ENCODE measurements around the gene OCRL. TPM values are rescaled to one million over a fixed set of nuclear protein-coding genes. Genes with fewer than 3 reads are reported as not detected.
"Not testable (repeated sequence)": the region's sequence is repeated elsewhere in the genome, so short reads cannot be mapped to it uniquely, and the experiment has no call there.

Gene OCRL
- total RNA-seq, 1 donor from 2014 or later: 18.2 TPM

- no peak for FAIRE-seq
- H3K27me3 ChIP-seq (ENCODE audit: control insufficient read depth, insufficient read depth, low read length): no peaks in the 10 kb centered on the region
- H3K4me3 ChIP-seq (ENCODE audit: low read depth, low read length): no peak overlapping the region
- TF ChIP-seq, protein P1, sequence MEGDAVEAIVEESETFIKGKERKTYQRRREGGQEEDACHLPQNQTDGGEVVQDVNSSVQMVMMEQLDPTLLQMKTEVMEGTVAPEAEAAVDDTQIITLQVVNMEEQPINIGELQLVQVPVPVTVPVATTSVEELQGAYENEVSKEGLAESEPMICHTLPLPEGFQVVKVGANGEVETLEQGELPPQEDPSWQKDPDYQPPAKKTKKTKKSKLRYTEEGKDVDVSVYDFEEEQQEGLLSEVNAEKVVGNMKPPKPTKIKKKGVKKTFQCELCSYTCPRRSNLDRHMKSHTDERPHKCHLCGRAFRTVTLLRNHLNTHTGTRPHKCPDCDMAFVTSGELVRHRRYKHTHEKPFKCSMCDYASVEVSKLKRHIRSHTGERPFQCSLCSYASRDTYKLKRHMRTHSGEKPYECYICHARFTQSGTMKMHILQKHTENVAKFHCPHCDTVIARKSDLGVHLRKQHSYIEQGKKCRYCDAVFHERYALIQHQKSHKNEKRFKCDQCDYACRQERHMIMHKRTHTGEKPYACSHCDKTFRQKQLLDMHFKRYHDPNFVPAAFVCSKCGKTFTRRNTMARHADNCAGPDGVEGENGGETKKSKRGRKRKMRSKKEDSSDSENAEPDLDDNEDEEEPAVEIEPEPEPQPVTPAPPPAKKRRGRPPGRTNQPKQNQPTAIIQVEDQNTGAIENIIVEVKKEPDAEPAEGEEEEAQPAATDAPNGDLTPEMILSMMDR (IDR thresholded peaks at IDR 0.05; ENCODE audit: insufficient read depth, low read length, severe bottlenecking): no peak
- DNase-seq (ENCODE audit: low read depth): no peak
- no peaks in the 10 kb centered on the region for H3K36me3 ChIP-seq (ENCODE audit: control insufficient read depth, insufficient read depth, low read length)
Measured at GRCh38 chrX:129544780-129545179, 4.7 kb downstream of the OCRL start.

DNA sequence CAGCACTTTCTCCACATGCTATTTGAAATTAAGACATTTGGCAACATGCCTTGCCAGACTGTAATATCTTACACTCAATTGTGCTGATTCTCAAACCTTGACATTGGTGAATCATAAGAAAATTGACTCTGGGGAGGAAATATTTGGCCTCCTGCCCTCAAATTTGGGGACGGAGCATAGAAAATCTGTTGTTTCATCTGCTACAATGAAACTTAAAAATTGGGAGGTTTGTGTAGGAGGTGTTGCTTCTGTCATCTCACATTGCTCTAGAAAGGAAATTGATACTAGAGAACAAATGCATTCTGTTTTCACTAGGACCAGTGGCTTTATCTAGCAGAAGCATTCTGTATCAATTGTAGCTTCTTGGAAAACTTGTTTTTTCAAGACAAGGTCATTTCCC lies 5.3 kb downstream of the OCRL start:
- TF ChIP-seq, protein P1 (IDR thresholded peaks at IDR 0.05; ENCODE audit: insufficient read depth, low read length, severe bottlenecking): no peak
- Histone ChIP-seq H3K4me3 (ENCODE audit: low read depth, low read length) (no peak overlapping the region), H3K27me3 (ENCODE audit: control insufficient read depth, insufficient read depth, low read length) (no peaks in the 10 kb centered on the region), H3K36me3 (ENCODE audit: control insufficient read depth, insufficient read depth, low read length) (no peaks in the 10 kb centered on the region)
- no peak for DNase-seq (ENCODE audit: low read depth)
- FAIRE-seq: no peak

GRCh38 chrX:129549124-129549523 lies 9.1 kb downstream of the OCRL start:
- TF ChIP-seq, protein P1 (IDR thresholded peaks at IDR 0.05; ENCODE audit: insufficient read depth, low read length, severe bottlenecking): no peak
- no peak for DNase-seq (ENCODE audit: low read depth)
- FAIRE-seq: no peak
- Histone ChIP-seq H3K27me3 (ENCODE audit: control insufficient read depth, insufficient read depth, low read length) (no peaks in the 10 kb centered on the region), H3K4me3 (ENCODE audit: low read depth, low read length) (no peak overlapping the region), H3K36me3 (ENCODE audit: control insufficient read depth, insufficient read depth, low read length) (no peaks in the 10 kb centered on the region)

- Histone ChIP-seq H3K36me3 (ENCODE audit: control insufficient read depth, insufficient read depth, low read length) (no peaks in the 10 kb centered on the region), H3K4me3 (ENCODE audit: low read depth, low read length) (no peak overlapping the region), H3K27me3 (ENCODE audit: control insufficient read depth, insufficient read depth, low read length) (no peaks in the 10 kb centered on the region)
- DNase-seq (ENCODE audit: low read depth) (no peak), FAIRE-seq (no peak)
- TF ChIP-seq, protein P1 (IDR thresholded peaks at IDR 0.05; ENCODE audit: insufficient read depth, low read length, severe bottlenecking): no peak
Measured at GRCh38 chrX:129553619-129554288, 13.7 kb downstream of the OCRL start.

DNA sequence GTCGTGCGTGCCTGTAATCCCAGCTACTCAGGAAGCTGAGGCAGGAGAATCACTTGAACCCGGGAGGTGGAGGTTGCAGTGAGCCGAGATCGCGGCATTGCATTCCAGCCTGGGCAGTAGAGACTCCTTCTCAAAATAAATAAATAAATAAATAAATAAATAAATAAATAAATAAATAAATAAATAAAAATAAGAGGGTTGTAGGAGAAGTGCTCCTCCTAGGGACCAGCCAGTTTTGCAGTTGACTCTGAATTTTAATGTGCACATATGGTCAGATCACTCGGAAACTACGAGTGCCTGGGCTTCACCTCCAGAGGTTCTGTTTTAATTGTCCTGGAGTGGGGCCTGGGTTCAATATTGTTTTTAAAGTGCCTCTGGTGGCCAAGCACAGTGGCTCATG lies 14.8 kb downstream of the OCRL start:
- FAIRE-seq; H3K4me3 ChIP-seq (ENCODE audit: low read depth, low read length); DNase-seq (ENCODE audit: low read depth); H3K36me3 ChIP-seq (ENCODE audit: control insufficient read depth, insufficient read depth, low read length); H3K27me3 ChIP-seq (ENCODE audit: control insufficient read depth, insufficient read depth, low read length): not testable (repeated sequence)

DNA sequence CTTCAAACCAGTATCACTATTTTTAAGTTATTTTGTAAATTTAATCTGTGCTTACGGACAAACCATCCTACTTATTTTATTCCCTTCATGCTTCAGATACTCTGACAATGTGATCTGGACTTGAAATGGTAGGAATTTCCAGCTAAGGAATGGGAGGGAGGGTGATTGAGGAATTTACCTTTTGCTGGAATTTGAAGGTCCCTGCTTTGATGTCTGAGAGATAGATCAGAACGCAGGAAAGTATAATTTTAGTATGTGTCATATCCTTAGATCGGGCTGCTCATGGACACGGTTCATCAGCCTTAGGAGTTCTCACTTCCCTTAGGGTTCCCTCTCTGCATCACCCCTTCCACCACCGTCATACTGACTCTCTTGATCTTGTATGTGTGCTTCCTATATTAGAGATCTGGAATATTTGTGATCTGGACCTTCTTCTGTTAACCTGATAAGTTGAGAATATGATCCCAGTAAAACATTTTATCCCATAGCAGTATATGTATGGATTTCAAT lies 16.8 kb downstream of the OCRL start:
- FAIRE-seq: no peak
- Histone ChIP-seq H3K36me3 (ENCODE audit: control insufficient read depth, insufficient read depth, low read length) (no peaks in the 10 kb centered on the region), H3K4me3 (ENCODE audit: low read depth, low read length) (no peak overlapping the region), H3K27me3 (ENCODE audit: control insufficient read depth, insufficient read depth, low read length) (no peaks in the 10 kb centered on the region)
- TF ChIP-seq, protein P1 (IDR thresholded peaks at IDR 0.05; ENCODE audit: insufficient read depth, low read length, severe bottlenecking): no peak
- no peak for DNase-seq (ENCODE audit: low read depth)
